ENCODE results near the gene RNF114. TPM values are rescaled to one million over a fixed set of nuclear protein-coding genes. Genes with fewer than 3 reads are reported as not detected.

The RNF114 gene
- total RNA-seq, 2 donors from 2014 or later: 75.7 to 84.1 TPM

DNA sequence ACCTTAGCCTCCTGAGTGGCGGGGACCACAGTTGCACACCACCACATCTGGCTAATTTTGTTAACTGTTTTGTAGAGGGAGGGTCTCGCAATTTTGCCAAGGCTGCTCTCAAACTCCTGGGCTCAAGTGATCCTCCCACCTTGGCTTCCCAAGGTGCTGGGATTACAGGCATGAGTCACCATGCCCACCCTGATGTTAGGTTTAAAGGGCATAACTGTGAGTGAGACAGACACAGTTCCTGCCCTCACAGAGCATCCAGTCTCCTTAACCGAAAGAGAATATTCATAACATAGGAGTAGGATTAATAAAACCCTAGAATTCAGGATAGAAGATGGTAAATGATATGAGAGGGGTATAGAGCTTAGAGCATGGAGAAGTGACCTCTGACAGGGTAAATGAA is 17.8 kb upstream of the RNF114 start:
- ATAC-seq (no peak), DNase-seq (no peak)
- intact Hi-C loops (cut with DNase I, micrococcal nuclease): no loop called here

DNA sequence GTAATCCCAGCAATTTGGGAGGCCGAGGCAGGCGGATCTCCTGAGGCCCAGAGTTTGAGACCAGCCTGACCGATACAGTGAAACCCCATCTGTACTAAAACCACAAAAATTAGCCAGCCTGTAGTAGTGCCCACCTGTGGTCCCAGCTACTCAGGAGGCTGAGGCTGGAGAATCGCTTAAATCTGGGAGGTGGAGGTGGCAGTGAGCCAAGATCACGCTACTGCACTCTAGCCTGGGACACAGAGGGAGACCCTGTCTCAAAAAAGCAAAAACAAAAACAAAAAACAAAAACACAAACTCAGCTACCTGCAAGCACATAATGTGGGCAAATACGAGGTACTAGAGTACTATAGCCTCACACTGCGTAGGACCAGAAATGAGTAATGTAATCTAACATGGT is 17.2 kb upstream of the RNF114 start:
- DNase-seq (no peak), ATAC-seq (no peak)
- intact Hi-C loops (cut with DNase I, micrococcal nuclease): no loop called here

DNA sequence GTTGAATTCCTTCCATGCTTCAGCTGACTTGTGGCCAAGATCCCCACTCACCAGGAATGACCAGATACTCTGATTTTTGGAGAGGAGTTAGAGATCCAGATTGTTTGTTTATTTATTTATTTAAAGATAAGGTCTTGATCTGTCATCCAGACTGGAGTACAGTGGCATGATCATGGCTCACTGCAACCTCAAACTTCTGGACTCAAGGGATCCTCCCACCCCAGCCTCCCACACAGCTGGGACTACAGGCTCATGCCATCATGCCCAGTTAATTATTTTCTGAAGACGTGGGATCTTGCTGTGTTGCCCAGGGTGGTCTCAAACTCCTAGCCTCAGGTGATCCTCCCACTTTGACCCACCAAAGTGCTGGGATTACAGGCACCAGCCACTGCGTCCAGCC is 16.7 kb upstream of the RNF114 start:
- intact Hi-C loops (cut with DNase I, micrococcal nuclease): no loop called here
- DNase-seq (no peak), ATAC-seq (no peak)

DNA sequence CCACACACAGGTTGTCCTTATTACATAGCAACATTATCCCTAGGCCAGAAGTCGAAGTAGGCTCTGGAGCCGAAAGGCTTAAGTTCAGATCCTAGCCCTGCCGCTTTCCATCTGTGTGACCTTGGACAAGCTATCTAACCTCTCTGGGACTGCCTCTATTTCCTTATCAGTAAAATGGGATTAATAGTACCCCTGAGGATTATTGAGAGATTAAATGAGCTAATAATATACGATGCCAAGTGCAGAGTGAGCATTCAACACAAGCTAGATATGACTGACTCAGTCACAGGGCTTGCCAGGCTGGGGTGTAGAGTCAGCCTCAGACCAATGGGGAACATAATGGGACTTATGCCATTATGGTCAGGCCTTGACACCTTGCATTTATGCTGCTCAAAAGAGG is 11.9 kb upstream of the RNF114 start:
- intact Hi-C loops (cut with DNase I, micrococcal nuclease): no loop called here

DNA sequence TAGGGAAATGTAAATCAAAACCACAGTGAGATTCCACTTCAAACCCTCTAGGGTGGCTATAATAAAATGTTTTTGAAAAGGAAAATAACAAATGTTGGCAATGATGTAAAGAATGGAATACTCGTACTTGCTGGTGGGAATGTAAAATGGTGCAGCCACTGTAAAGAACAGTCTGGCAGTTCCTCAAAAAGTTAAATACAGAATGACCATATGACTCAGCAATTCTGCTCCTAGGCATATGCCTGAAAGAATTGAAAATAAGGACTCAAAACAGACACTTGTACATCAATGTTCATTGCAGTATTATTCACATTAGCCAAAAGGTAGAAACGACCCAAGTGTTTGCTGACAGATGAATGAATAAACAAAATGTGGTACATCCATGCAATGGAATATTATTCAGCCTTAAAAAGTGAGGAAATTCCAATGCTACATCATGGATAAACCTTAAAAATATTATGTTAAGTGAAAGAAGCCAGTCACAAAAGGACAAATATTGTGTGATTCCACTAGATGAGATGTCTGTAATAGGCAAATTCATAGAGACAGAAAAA is 10.2 kb upstream of the RNF114 start:
- DNase-seq (no peak), ATAC-seq (no peak)
- intact Hi-C loops (cut with DNase I, micrococcal nuclease): no loop called here

More for the DNA sequence above, 11.9 kb upstream of the RNF114 start:
- ATAC-seq (no peak), DNase-seq (no peak)

DNA sequence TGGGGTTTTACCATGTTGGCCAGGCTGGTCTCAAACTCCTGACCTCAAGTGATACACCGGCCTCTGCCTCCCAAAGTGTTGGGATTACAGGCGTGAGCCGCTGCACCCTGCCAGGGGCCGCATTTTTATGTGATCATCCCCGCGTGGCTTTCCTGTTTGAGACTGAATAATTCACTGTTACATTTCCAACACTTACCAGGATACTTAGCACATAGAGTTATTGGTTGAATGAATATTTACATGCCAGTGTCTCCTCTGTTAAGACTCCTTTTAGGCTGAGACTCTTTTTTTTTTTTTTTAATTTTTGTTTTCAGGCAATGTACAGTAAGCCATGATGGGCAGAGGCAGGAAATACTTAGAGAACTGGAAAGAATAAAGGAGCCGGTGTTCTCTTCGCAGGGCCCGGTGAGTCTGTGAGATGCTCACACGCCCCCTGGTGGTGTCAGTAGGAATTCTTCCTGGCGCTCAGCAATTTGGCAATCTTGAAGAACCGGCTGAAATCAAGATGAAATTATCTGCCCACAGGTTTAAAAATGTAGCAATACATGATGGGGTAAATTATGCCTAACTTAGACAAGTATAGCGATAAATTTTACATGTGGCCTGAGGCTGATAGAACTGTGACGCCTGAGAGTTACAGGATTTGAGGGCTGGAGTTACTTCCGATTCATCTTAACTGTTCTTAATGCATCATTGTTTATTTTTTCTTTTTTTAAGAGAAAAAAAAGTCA is 7.6 kb upstream of the RNF114 start:
- intact Hi-C loops (cut with DNase I, micrococcal nuclease): no loop called here
- ATAC-seq (peak; percentile 79), DNase-seq (peak; percentile 75 to 84)

DNA sequence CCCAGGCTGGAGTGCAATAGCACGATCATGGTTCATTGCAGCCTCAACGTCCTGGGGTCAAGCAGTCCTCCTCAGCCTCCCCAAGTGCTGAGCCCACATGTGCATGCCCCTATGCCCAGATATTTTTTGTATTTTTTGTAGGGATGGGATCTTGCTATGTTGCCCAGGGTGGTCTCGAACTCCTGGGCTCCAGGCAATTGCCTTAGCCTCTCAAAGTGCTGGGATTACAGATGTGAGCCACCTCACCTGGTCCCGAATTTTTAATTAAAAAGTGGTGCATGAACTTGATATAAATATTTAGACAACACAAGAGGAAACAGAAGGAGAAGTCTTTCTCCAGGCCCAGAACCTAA is 7.1 kb upstream of the RNF114 start:
- intact Hi-C loops (cut with DNase I, micrococcal nuclease): no loop called here
- DNase-seq (no peak), ATAC-seq (no peak)

DNA sequence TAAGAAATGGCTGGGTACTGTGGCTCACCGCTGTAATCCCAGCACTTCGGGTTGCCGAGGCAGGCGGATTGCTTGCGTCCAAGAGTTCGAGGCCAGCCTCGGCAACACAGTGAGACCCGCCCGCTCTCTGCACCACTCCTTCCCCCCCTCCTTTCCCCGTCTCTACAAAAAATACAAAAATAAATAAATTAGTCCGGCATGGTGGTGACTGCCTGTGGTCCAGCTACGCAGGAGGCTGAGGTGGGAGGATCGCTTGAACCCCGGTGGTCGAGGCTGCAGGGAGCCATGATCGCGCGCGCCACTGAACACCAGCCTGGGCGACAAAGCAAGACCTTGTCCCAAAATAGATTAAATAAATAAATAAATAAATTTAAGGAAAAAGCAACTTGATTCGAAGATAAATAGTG is 448 bp upstream of the RNF114 start:
- intact Hi-C loops (cut with DNase I, micrococcal nuclease): no loop called here
- ATAC-seq: peak; percentile 1
- DNase-seq: no peak

DNA sequence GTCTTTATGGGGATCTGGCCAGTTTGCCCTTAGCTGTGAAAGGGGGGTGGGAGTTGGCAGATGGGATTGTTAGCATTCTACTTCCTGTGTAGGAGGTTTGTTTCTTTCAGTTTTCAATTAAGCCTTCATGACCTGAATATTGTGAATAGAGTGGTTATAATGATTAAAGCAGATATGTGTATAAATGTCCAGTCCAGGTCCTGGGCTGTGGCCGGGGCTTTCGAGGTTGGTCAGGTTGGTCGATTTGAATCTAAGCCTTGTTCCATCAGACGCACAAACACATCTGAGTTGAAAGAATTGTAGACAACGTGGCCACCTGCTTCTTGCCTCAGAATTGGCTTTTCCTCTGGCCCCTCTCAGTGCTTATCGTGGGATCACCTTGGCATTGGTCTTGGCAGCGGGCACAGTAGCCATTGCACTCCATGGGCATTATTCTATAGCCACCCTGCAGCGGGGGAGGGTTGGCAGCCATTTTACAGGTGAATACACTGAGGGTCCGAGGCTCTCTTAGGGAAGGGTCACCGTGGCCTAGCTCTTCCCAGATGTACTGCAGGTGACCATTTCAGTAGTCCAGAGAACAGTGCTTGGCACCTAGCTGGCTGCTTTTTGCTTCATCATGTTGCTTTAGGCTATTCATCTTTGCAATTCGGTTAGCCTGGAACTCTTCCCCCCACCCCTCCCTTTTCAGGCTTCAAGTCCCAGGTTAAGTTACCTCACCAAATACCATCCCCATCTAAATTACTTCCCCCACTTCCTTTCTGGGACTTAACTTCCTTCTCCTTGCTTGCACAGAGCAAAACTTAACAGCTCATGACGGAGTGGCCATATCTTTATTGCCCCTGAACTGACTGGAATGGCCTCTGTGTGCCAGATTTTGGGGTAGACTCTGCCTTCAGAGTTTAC is 1.1 kb downstream of the RNF114 start:
- intact Hi-C loops (cut with DNase I, micrococcal nuclease): no loop called here
- DNase-seq (peak; percentile 45 to 50), ATAC-seq (peak; percentile 75)

DNA sequence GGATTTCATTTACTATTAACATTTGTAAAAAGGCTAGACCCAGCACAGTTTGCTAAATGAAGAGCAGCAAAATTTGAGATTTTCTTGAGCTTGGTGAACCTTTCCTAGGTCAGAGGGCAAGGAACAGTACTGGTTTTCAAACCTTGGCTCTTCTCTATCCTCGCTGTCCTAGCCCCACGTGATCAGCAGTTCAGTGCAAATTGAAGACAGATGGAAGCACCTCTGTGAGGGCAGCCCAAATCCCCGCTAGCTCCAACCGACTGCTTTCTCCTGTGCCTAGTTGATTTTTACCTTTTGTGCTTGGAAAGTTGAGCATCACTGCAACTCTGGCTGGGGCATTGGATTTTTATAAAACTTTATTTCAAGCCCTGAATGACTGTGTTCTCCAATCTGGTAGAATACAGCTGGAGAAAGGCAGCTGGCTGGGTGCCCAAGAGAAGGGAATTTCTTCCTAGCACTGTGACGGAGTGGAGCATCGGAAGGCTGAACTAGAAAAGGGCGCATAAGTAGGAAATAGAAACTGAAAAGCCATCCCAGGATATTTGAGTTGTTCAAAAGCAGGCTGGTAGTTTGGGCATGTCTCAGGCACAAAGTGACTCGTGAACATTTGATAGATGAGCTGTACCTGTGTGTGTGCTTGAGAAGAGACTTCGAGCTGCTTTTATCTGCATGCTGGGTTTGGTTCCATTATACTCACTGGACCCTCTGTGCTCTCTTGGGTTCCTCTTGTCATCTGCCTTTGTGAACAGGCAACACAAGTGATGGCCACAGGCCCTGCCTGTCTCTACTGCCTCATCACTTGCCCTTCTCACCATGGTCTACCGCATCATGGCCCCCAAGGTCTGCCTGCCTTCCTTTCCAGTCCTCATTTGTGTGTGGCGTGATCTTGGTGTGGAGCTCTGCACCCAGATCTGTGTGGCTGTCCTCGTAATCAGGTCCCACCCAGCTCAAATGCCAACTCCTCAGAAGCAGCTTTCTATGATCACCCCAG is 2.3 kb downstream of the RNF114 start:
- intact Hi-C loops (cut with DNase I, micrococcal nuclease): no loop called here
- no peak for ATAC-seq
- DNase-seq: peak in 1 of 2 donors; percentile 58

DNA sequence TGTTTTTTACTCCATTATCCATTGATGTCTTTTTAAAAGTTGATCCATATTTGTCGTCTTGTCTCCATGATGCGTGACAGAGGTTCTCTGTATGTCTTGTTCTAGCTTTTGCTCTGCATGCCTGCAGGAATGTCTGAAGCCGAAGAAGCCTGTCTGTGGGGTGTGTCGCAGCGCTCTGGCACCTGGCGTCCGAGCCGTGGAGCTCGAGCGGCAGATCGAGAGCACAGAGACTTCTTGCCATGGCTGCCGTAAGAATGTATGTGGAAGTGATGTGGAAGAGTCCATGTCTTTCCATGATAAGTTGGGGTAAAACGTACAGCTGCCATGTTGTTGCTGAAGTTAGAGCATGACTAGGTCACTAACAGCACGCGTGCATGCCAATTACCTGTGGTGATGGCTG is 5.3 kb downstream of the RNF114 start:
- intact Hi-C loops (cut with DNase I, micrococcal nuclease): no loop called here
- DNase-seq: no peak
- ATAC-seq: no peak

DNA sequence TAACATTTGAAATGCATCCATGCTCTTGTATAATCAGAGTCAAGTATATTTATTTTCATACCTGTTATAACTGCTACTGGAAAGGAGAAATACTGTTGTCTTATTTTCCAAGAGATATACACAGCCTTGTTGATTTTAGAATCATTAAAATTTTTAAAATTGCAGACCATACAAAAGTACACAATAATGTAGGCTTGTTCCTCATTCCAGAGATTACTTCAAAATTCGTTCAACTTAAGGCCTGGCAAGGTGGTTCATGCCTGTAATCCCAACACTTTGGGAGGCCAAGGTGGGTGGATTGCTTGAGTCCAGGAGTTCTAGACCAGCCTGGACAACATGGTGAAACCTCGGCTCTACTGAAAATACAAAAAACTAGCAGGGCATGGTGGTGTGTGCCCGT is 6.1 kb downstream of the RNF114 start:
- intact Hi-C loops (cut with DNase I, micrococcal nuclease): no loop called here
- DNase-seq: no peak
- ATAC-seq: no peak

DNA sequence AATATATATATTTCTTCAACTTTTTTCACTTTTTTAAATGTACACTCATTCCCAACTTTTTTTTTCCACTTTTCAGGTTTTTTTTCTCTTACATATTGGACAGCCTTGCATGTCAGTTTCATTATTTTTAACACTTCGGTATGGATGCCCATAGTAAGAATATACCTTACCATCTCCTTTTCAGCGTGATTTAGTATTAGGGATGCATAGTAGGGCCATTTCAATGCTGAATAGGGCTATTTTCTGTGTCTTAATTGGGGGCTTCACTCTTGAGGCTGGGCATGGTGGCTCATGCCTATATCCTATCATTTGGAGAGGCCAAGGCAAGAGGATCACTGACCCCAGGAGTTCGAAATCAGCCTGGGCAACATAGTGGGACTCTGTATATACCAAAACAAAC is 6.7 kb downstream of the RNF114 start:
- intact Hi-C loops (cut with DNase I, micrococcal nuclease): no loop called here
- DNase-seq: no peak
- no peak for ATAC-seq

DNA sequence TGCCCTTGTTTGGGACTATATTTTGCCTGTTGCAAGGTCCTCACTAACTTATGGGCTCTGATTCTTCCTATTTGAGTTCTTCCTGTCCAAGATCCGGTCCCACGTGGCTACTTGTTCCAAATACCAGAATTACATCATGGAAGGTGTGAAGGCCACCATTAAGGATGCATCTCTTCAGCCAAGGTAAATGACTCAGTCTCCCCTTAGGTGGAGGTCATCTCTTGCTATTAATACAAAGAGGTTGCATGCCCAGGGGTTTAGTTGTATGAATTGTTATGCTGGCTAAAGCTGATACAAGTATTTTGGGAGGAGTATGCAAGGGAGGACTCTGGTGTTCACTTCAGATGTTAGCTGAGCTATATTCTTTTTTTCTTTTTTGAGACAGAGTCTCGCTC is 9.1 kb downstream of the RNF114 start:
- no peak for ATAC-seq

DNA sequence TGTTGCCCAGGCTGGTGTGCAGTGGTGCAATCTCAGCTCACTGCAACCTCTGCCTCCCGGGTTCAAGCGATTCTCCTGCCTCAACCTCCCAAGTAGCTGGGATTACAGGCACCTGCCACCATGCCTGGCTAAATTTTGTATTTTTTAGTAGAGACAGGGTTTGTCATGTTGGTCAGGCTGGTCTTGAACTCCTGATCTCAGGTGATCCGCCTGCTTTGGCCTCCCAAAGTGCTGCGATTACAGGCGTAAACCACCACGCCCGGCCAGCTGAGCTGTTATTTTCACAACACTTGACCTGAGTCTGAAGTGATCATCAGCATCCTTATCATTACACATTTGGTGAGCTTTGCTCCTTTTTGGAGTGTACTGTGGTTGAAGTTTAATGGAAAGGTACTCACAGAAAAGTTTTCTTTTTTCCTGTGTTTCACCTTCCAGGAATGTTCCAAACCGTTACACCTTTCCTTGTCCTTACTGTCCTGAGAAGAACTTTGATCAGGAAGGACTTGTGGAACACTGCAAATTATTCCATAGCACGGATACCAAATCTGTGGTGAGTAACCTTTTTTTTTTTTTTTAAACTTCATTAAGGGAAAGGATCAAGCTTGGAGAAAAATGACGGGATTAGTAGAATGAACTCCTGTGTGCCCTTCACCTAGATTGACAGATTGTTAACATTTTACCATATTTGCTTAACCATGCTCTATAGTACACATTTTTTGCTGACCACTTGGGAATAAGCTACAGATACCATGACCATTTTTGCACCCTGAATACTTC is 9.7 kb downstream of the RNF114 start:
- intact Hi-C loops (cut with DNase I, micrococcal nuclease): no loop called here
- no peak for DNase-seq
- peak; percentile 5 for ATAC-seq

More for the DNA sequence above, 9.1 kb downstream of the RNF114 start:
- intact Hi-C loops (cut with DNase I, micrococcal nuclease): no loop called here
- DNase-seq: no peak

DNA sequence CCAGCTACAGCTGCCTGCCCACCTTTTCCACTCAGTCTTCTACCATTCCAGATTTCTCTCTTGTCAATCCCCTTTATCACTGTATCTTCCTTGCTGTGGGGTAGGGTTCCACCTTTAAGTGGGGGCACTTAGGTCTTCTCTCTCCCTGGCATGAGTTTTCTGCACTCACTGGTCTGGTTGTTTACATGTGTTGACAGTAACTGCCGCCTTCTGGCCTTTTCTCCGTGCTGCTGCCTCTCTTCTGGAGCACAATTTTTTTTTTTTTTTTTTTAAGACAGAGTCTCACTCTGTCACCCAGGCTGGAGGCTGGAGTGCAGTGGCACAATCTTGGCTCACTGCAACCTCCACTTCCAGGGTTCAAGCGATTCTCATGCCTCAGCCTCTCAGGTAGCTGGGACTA is 12.0 kb downstream of the RNF114 start:
- ATAC-seq: no peak
- DNase-seq: no peak
- intact Hi-C loops (cut with DNase I, micrococcal nuclease): no loop called here

DNA sequence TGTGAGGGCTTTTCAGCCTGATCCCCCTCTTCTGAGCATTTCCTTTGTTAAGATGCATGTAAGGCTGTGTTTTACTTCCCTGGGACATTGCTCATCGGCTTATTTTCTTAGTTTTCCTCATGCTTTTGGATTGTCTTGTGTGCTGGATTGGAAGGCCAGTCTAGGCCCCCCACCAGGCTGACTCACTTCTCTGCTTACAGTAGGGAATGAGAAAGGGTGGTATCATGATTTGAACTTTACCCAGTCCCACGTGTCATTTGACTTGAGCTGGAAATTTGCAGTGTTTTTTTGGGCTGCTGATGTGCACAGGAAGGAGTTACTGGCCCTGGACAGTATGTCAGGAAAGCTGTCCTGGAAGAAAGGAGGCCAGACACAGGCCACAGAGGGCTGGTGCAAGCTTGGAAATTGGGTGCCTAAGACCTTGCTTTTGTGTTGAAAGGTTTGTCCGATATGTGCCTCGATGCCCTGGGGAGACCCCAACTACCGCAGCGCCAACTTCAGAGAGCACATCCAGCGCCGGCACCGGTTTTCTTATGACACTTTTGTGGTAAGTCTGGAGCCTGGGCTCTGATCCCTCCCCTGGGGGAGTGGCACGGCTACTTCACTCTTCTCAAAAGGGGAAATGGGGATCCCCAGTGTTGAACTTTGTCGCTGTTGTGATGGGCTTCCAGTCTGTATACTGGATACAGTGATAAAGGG is 12.8 kb downstream of the RNF114 start:
- no peak for DNase-seq
- intact Hi-C loops (cut with DNase I, micrococcal nuclease): no loop called here
- ATAC-seq: no peak

DNA sequence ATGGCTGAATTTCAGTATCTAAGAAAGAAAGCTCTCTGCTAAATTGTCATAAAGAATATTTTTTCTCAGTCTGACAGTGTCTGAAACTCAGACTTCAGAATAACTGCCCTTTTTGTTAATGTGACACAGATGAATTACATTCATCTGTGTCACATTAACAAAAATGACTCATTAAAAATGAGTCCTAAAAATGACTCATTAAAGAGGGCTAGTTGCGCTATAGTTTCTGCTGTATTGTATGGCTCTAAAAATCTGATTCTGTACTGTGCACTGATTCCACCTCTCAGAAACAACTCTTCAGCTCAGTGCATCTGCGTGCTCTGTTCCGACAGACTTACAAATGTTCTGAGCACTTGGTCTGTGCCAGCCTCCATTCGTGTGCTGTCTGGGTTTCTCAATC is 15.0 kb downstream of the RNF114 start:
- no peak for ATAC-seq
- intact Hi-C loops (cut with DNase I, micrococcal nuclease): no loop called here
- no peak for DNase-seq

Measured in left colon (tissue), 2 donors.